ENCODE measurements around the gene SLC6A13. TPM values are rescaled to one million over a fixed set of nuclear protein-coding genes. Genes with fewer than 3 reads are reported as not detected.

SLC6A13 gene
- total RNA-seq, 4 donors from 2014 or later = 5.0 to 24.9 (median 8.8) TPM

GRCh38 chr12:194276-194675 lies 68.4 kb downstream of the SLC6A13 start:
- 79 to 88% methylated on average over 7 of the region's 7 CpGs for WGBS, 2 donors
- intact Hi-C loops (cut with DNase I) = no loop called here
- DNase-seq = no peak
- Histone ChIP-seq H3K27me3 (no peaks in the 10 kb centered on the region), H3K27ac (no peak overlapping the region), H3K9me3 (no peaks in the 10 kb centered on the region), H3K36me3 (no peaks in the 10 kb centered on the region), H3K4me3 (replicated peaks in 1 of 3) (no peak overlapping the region), H3K4me1 (peaks cover 4 to 30% of the 10 kb centered on the region in 2 donors)
- TF ChIP-seq CTCF (IDR thresholded peaks at IDR 0.05) = no peak
- TF ChIP-seq POLR2A (IDR thresholded peaks at IDR 0.05) = no peak

- intact Hi-C loops (cut with DNase I) = no loop called here
- Histone ChIP-seq H3K27ac (no peak overlapping the region), H3K36me3 (no peaks in the 10 kb centered on the region), H3K9me3 (no peaks in the 10 kb centered on the region), H3K4me3 (replicated peaks in 1 of 3) (no peak overlapping the region), H3K27me3 (no peaks in the 10 kb centered on the region), H3K4me1 (peaks cover 9 to 25% of the 10 kb centered on the region in 2 donors)
- TF ChIP-seq POLR2A (IDR thresholded peaks at IDR 0.05) (no peak), CTCF (IDR thresholded peaks at IDR 0.05) (no peak)
- WGBS, 2 donors = 24 to 43% methylated on average over 5 to 10 of the region's 10 CpGs
- DNase-seq = peak in 1 of 2 donors; percentile 47
These were observed 69.4 kb downstream of the SLC6A13 start for GRCh38 chr12:193261-193660.

GRCh38 chr12:191541-191940 lies 71.1 kb downstream of the SLC6A13 start:
- Histone ChIP-seq H3K36me3 (no peaks in the 10 kb centered on the region), H3K4me1 (peaks cover 9 to 24% of the 10 kb centered on the region in 2 donors), H3K4me3 (replicated peaks in 1 of 3) (no peak overlapping the region), H3K27ac (no peak overlapping the region), H3K9me3 (no peaks in the 10 kb centered on the region), H3K27me3 (no peaks in the 10 kb centered on the region)
- intact Hi-C loops (cut with DNase I) = no loop called here
- WGBS, 2 donors = 85 to 86% methylated on average over 3 of the region's 3 CpGs
- no peak for DNase-seq
- TF ChIP-seq CTCF (IDR thresholded peaks at IDR 0.05) = no peak
- no peak for TF ChIP-seq POLR2A (IDR thresholded peaks at IDR 0.05)

- H3K4me1 ChIP-seq = peaks cover 9 to 24% of the 10 kb centered on the region in 2 donors
- no peak overlapping the region for H3K4me3 ChIP-seq (replicated peaks in 1 of 3)
- TF ChIP-seq POLR2A (IDR thresholded peaks at IDR 0.05) = no peak
- TF ChIP-seq CTCF (IDR thresholded peaks at IDR 0.05) = no peak
- no peak for DNase-seq
- H3K36me3 ChIP-seq = no peaks in the 10 kb centered on the region
- whole genome bisulfite sequencing, 2 donors = 90 to 91% methylated on average over 5 to 8 of the region's 8 CpGs
- H3K9me3 ChIP-seq = no peaks in the 10 kb centered on the region
- intact Hi-C loops (cut with DNase I) = no loop called here
- H3K27me3 ChIP-seq = no peaks in the 10 kb centered on the region
- no peak overlapping the region for H3K27ac ChIP-seq
These were observed 71.8 kb downstream of the SLC6A13 start for GRCh38 chr12:190881-191280.

- Histone ChIP-seq H3K4me3 (replicated peaks in 1 of 3) (no peak overlapping the region), H3K27me3 (no peaks in the 10 kb centered on the region)
- WGBS, 2 donors = 77 to 78% methylated on average over 6 of the region's 6 CpGs
These were observed 73.0 kb downstream of the SLC6A13 start for GRCh38 chr12:189622-189962.

More at GRCh38 chr12:189622-189962, 73.0 kb downstream of the SLC6A13 start:
- Histone ChIP-seq H3K4me1 (peaks cover 9 to 24% of the 10 kb centered on the region in 2 donors), H3K27ac (no peak overlapping the region), H3K9me3 (no peaks in the 10 kb centered on the region), H3K36me3 (no peaks in the 10 kb centered on the region)
- TF ChIP-seq CTCF (IDR thresholded peaks at IDR 0.05) (no peak), POLR2A (IDR thresholded peaks at IDR 0.05) (no peak)
- no peak for DNase-seq
- intact Hi-C loops (cut with DNase I) = no loop called here
